Right lobe of liver (tissue), 6 donors: ENCODE measurements around the gene VPS25. TPM values are rescaled to one million over a fixed set of nuclear protein-coding genes. Genes with fewer than 3 reads are reported as not detected.

Experiments used
- ATAC-seq, 4 donors: fragments of 200-7000 bp; cut with Tn5 transposase; one replicate each; pipeline ENCODE4 v1.9.1; 2020; ENCODE audit warnings: mild to moderate bottlenecking in 4 of 4, moderate library complexity in 4 of 4
- DNase-seq, 3 donors: peaks; one replicate each; pipeline ENCODE4 v3.0.0-alpha.2; 2020
- H3K27ac ChIP-seq, 3 donors: fragments of 200-600 bp; one replicate each; pipeline ENCODE4 v1.8.0; 2022
- H3K27me3 ChIP-seq, 2 donors: fragments of 200-600 bp; one replicate each; pipeline ENCODE4 v1.8.0; 2022
- H3K36me3 ChIP-seq, 4 donors: fragments of 200-600 bp; sonication (generic) in 1 of 4; one replicate each; pipeline versions ENCODE4 v1.5.1 to v1.8.0; 2017 to 2022; ENCODE audit warnings: control low read depth in 1 of 4
- H3K4me1 ChIP-seq, 4 donors: fragments of 200-600 bp; sonication (generic) in 1 of 4; one replicate each; pipeline versions ENCODE4 v1.5.1 to v1.8.0; 2017 to 2022; ENCODE audit warnings: control low read depth in 1 of 4
- H3K4me3 ChIP-seq, 3 donors: fragments of 200-600 bp; one replicate each; pipeline ENCODE4 v1.8.0; 2022
- H3K9me3 ChIP-seq, 4 donors: fragments of 200-600 bp; sonication (generic) in 1 of 4; one replicate each; pipeline versions ENCODE4 v1.5.1 to v1.8.0; 2017 to 2022; ENCODE audit warnings: control low read depth in 1 of 4
- POLR2A ChIP-seq: fragments of 450-650 bp; IDR thresholded peaks from one replicate; pipeline ENCODE4 v1.6.1; 2017; ENCODE audit warnings: antibody characterized with exemption, mild to moderate bottlenecking
- WGBS: methylation state at CpG from one replicate; pipeline ENCODE4 v1.1.6; 2018; ENCODE audit warnings: low coverage, low lambda C conversion rate; ENCODE audit not compliant: insufficient coverage; ENCODE audit errors: missing lambda C conversion rate; 5-methylcytosine and 5-hydroxymethylcytosine counted together
- intact Hi-C, 2 donors: fragments of 100-400 bp; cut with DNase I; formaldehyde crosslinking; loops; one replicate each; pipeline versions ENCODE4 v1.11.2 to v1.14.1; 2022
- microRNA-seq, 2 donors: library from miRNA; unstranded; fragments of <30 nt; microRNA quantifications; one replicate each; pipeline ENCODE4, GENCODE V29; 2019 to 2020
- small RNA-seq, 2 experiments: library from RNA; depleted of rRNA; stranded (forward); fragments of <200 nt; gene quantifications; one replicate each; pipeline ENCODE3, GENCODE V24; 2016
- total RNA-seq, 6 experiments: library from RNA; depleted of rRNA in 2 of 6; stranded (reverse); fragments of >200 nt in 2 of 6; fragmentation: NEBNext Ultra II Directional in 3 of 6; extraction: Animal tissue kit (Norgen Biotek cat#: 25700) in 3 of 6; gene quantifications; one replicate each; pipeline versions ENCODE4 v1.1.0 to v1.2.4, GENCODE V29; 2016 to 2023
- TF ChIP-seq, protein P1 (sequence below), 4 donors: fragments of 200-600 bp in 3 of 4; fragments of 450-650 bp in 1 of 4; IDR thresholded peaks; one replicate each; pipeline versions ENCODE4 v1.5.1 to v1.8.0; 2016 to 2022; ENCODE audit warnings: antibody characterized with exemption in 4 of 4, mild to moderate bottlenecking in 2 of 4
- donor health status: DM: no; HTN: yes; CAD: no.
- donor health status: DM: no; HTN: no; CAD: no.
- donor health status: DM: no; HTN: no; CAD: no.
- donor health status: DM: no; HTN: yes; CAD: no.
- donor health status: DM: no; HTN: yes; CAD: no.

The VPS25 gene
- total RNA-seq, 6 experiments from 2014 or later: 28.3 to 47.0 (median 33.6) TPM

- Histone ChIP-seq H3K27ac (no peak overlapping the region), H3K36me3 (peaks cover 7 to 59% (median 25%) of the 10 kb centered on the region in 4 donors), H3K9me3 (no peaks in the 10 kb centered on the region), H3K4me3 (no peak overlapping the region), H3K4me1 (peaks cover 0 to 9% (median 2%) of the 10 kb centered on the region in 4 donors), H3K27me3 (no peaks in the 10 kb centered on the region)
- WGBS: 87% methylated on average over 6 of the region's 7 CpGs
- ATAC-seq (no peak), DNase-seq (no peak)
- TF ChIP-seq, protein P1, sequence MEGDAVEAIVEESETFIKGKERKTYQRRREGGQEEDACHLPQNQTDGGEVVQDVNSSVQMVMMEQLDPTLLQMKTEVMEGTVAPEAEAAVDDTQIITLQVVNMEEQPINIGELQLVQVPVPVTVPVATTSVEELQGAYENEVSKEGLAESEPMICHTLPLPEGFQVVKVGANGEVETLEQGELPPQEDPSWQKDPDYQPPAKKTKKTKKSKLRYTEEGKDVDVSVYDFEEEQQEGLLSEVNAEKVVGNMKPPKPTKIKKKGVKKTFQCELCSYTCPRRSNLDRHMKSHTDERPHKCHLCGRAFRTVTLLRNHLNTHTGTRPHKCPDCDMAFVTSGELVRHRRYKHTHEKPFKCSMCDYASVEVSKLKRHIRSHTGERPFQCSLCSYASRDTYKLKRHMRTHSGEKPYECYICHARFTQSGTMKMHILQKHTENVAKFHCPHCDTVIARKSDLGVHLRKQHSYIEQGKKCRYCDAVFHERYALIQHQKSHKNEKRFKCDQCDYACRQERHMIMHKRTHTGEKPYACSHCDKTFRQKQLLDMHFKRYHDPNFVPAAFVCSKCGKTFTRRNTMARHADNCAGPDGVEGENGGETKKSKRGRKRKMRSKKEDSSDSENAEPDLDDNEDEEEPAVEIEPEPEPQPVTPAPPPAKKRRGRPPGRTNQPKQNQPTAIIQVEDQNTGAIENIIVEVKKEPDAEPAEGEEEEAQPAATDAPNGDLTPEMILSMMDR (IDR thresholded peaks at IDR 0.05): no peak
- TF ChIP-seq POLR2A: no peak
- intact Hi-C loops: no loop called here
Observed at GRCh38 chr17:42821176-42821575, 47.9 kb downstream of the VPS25 start.

- intact Hi-C loops: no loop called here
- H3K27me3 ChIP-seq: no peaks in the 10 kb centered on the region
- 70% methylated on average over 1 of the region's 1 CpG for WGBS
- TF ChIP-seq, protein P1 (IDR thresholded peaks at IDR 0.05): no peak
- no peak overlapping the region for H3K27ac ChIP-seq
- no peak for ATAC-seq
- DNase-seq: no peak
- H3K36me3 ChIP-seq: no peaks in the 10 kb centered on the region
- no peak overlapping the region for H3K4me3 ChIP-seq
- no peaks in the 10 kb centered on the region for H3K9me3 ChIP-seq
- peaks cover 0 to 13% (median 2%) of the 10 kb centered on the region in 4 donors for H3K4me1 ChIP-seq
Observed at GRCh38 chr17:42827472-42827871, 54.2 kb downstream of the VPS25 start.

Small RNAs within 50 kb of the gene (microRNA-seq; reads per million reads assigned to microRNA genes)
- gene MIR6781: 0 to 0.29 reads per million in 2 donors

Small RNAs within 50 kb of the gene (small RNA-seq; reads per million reads assigned to genes)
- 0 reads per million in 2 experiments for gene HMGN2P15
- gene MIR6781: 0 reads per million in 2 experiments

Other genes starting within 250 kb of the VPS25 start
- gene NAGLU, start 237.2 kb upstream of the VPS25 start, total RNA-seq: 10 to 100 TPM; 36.4 to 81.6 (median 43.7) TPM
- gene HSD17B1, start 220.5 kb upstream of the VPS25 start, total RNA-seq: 1 to 10 TPM in 1 of 6 experiments, under 1 TPM in 5; 0.31 to 1.1 (median 0.87) TPM
- gene COASY, start 211.3 kb upstream of the VPS25 start, total RNA-seq: 10 to 100 TPM; 48.1 to 70.5 (median 60.9) TPM
- 10 to 100 TPM; 34.5 to 46.2 (median 35.2) TPM for gene MLX, start 206.3 kb upstream of the VPS25 start, total RNA-seq
- gene PSMC3IP, start 195.7 kb upstream of the VPS25 start, total RNA-seq: 1 to 10 TPM in 2 of 6 experiments, under 1 TPM in 4; 0.26 to 2.4 (median 0.76) TPM
- gene RETREG3, start 164.1 kb upstream of the VPS25 start, total RNA-seq: 10 to 100 TPM; 31.0 to 49.4 (median 43.2) TPM
- gene TUBG1, start 163.8 kb upstream of the VPS25 start, total RNA-seq: 10 to 100 TPM; 17.9 to 44.5 (median 22.0) TPM
- gene TUBG2, start 114.2 kb upstream of the VPS25 start, total RNA-seq: 10 to 100 TPM in 1 of 6 experiments, 1 to 10 TPM in 5; 6.8 to 10.7 (median 7.5) TPM
- gene PLEKHH3, start 96.5 kb upstream of the VPS25 start, total RNA-seq: 10 to 100 TPM in 5 of 6 experiments, 1 to 10 TPM in 1; 8.1 to 23.7 (median 11.2) TPM
- gene CCR10, start 91.6 kb upstream of the VPS25 start, total RNA-seq: under 1 TPM in 3 of 6 experiments, not detected in 3; 0.21 to 0.34 (median 0.31) TPM
- gene CNTNAP1, start 90.9 kb upstream of the VPS25 start, total RNA-seq: 1 to 10 TPM in 1 of 6 experiments, under 1 TPM in 5; 0.42 to 1.8 (median 0.56) TPM
- gene EZH1, start 28.4 kb upstream of the VPS25 start, total RNA-seq: 10 to 100 TPM in 3 of 6 experiments, 1 to 10 TPM in 3; 5.5 to 16.5 (median 10.8) TPM
- 1 to 10 TPM; 1.9 to 9.4 (median 4.4) TPM for gene RAMP2, start 12.2 kb upstream of the VPS25 start, total RNA-seq
- 1 to 10 TPM in 1 of 6 experiments, under 1 TPM in 2, not detected in 3; 0.12 to 1.1 (median 0.22) TPM for gene WNK4, start 7.2 kb downstream of the VPS25 start, total RNA-seq
- gene COA3, start 25.3 kb downstream of the VPS25 start, total RNA-seq: 100 to 1,000 TPM in 1 of 6 experiments, 10 to 100 TPM in 5; 50.4 to 118 (median 68.3) TPM
- gene CNTD1, start 25.4 kb downstream of the VPS25 start, total RNA-seq: under 1 TPM in 1 of 6 experiments, not detected in 5; 0.15 TPM
- gene BECN1, start 50.8 kb downstream of the VPS25 start, total RNA-seq: 10 to 100 TPM; 29.6 to 48.8 (median 37.4) TPM
- 10 to 100 TPM; 33.6 to 72.1 (median 42.8) TPM for gene PSME3, start 59.9 kb downstream of the VPS25 start, total RNA-seq
- 1 to 10 TPM in 4 of 6 experiments, under 1 TPM in 2; 0.62 to 2.0 (median 1.4) TPM for gene AOC2, start 71.1 kb downstream of the VPS25 start, total RNA-seq
- gene AOC3, start 77.8 kb downstream of the VPS25 start, total RNA-seq: 10 to 100 TPM in 2 of 6 experiments, 1 to 10 TPM in 4; 3.9 to 14.9 (median 7.1) TPM
- 100 to 1,000 TPM in 5 of 6 experiments, 10 to 100 TPM in 1; 64.5 to 505 (median 185) TPM for gene G6PC1, start 127.3 kb downstream of the VPS25 start, total RNA-seq
- 10 to 100 TPM; 12.3 to 22.1 (median 17.9) TPM for gene AARSD1, start 191.0 kb downstream of the VPS25 start, total RNA-seq
- not detected for gene PTGES3L, start 206.6 kb downstream of the VPS25 start, total RNA-seq
- gene RUNDC1, start 207.1 kb downstream of the VPS25 start, total RNA-seq: 1 to 10 TPM; 3.6 to 5.1 (median 4.6) TPM
- gene RPL27, start 225.0 kb downstream of the VPS25 start, total RNA-seq: 100 to 1,000 TPM; 229 to 528 (median 316) TPM
- gene IFI35, start 233.3 kb downstream of the VPS25 start, total RNA-seq: 10 to 100 TPM; 14.1 to 23.3 (median 18.1) TPM
- 10 to 100 TPM; 38.2 to 51.6 (median 43.3) TPM for gene VAT1, start 248.9 kb downstream of the VPS25 start, total RNA-seq